Suprapubic skin (tissue), 4 donors: Measurements from ENCODE around the gene RPS6KC1. TPM values are rescaled to one million over a fixed set of nuclear protein-coding genes. Genes with fewer than 3 reads are reported as not detected.

Experiments used
- DNase-seq, 2 donors: peaks; one replicate each; pipeline ENCODE4 v3.0.0-alpha.2; 2019; ENCODE audit warnings: low spot score in 2 of 2
- H3K27ac ChIP-seq: fragments of 200-600 bp; sonication (generic); one replicate; pipeline ENCODE4 v1.5.1; 2019
- H3K27me3 ChIP-seq: fragments of 200-600 bp; sonication (generic); one replicate; pipeline ENCODE4 v1.5.1; 2019
- H3K36me3 ChIP-seq: fragments of 200-600 bp; sonication (generic); one replicate; pipeline ENCODE4 v1.5.1; 2019
- H3K4me1 ChIP-seq: fragments of 200-600 bp; sonication (generic); one replicate; pipeline ENCODE4 v1.5.1; 2019
- H3K4me3 ChIP-seq: fragments of 200-600 bp; sonication (generic); one replicate; pipeline ENCODE4 v1.5.1; 2019; ENCODE audit warnings: mild to moderate bottlenecking
- H3K9me3 ChIP-seq: fragments of 200-600 bp; sonication (generic); one replicate; pipeline ENCODE4 v1.5.1; 2019
- EP300 ChIP-seq: sonication (generic); formaldehyde crosslinking; IDR thresholded peaks from one replicate; pipeline ENCODE4 v1.6.1; 2017; ENCODE audit warnings: antibody characterized with exemption
- POLR2A ChIP-seq, 2 donors: fragments of 450-650 bp; IDR thresholded peaks; one replicate each; pipeline ENCODE4 v1.6.1; 2017; ENCODE audit warnings: antibody characterized with exemption in 2 of 2, mild to moderate bottlenecking in 2 of 2, moderate library complexity in 2 of 2
- POLR2AphosphoS5 ChIP-seq, 3 donors: sonication (generic); formaldehyde crosslinking; IDR thresholded peaks; one replicate each; pipeline ENCODE4 v1.6.1; 2017; ENCODE audit warnings: antibody characterized with exemption in 3 of 3
- WGBS: methylation state at CpG from one replicate; pipeline ENCODE4 v1.1.5; 2018; 5-methylcytosine and 5-hydroxymethylcytosine counted together
- total RNA-seq, 4 donors: library from RNA; depleted of rRNA; stranded (reverse); fragments of >200 nt; gene quantifications; one replicate each; pipeline ENCODE4 v1.1.0, GENCODE V29; 2016
- TF ChIP-seq, protein P1 (sequence below), 2 donors: fragments of 200-600 bp in 1 of 2; fragments of 450-650 bp in 1 of 2; sonication (generic) in 1 of 2; IDR thresholded peaks; one replicate each; pipeline ENCODE4 v1.5.1; 2016 to 2019; ENCODE audit warnings: antibody characterized with exemption in 2 of 2, mild to moderate bottlenecking in 1 of 2, moderate library complexity in 1 of 2

The RPS6KC1 gene
- total RNA-seq, 4 donors from 2014 or later: 9.3 to 18.3 (median 14.2) TPM

DNA sequence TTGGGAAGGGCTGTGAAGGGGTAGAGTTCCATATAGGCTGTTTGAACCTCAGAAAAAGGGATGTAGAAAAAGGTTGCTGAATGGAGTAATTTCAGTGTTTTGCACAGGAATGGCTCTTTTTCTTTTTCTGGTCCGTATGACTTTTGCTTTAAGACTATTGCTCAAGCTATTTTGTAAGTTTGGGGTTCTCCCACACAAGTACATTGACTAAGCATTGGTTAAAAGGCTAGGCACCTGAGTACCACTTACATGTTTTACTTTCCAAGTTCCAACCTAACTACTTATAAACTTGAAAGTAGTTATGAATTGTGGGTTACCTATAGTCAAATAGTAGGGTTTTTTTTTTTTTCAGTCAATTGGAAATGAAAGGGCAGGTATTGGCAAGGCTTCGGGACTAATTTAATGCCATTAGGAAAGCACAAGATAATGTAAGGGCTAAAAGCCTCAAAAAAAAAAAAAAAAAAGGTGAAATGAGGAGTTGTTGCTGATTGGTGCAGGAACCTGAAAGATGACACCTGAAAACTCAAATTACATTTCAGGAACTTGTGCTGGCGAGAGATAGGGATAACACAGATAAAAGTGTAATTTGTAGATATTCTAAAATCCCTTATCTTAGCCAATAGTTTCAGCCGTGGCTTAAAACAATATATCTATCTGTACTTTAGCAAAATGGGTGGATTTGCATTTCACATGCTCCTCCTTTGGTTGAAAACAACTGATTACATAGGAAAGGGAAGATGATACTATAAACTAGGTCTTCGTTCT is 209.5 kb downstream of the RPS6KC1 start:
- no peak for DNase-seq
- Histone ChIP-seq H3K27me3 (no peaks in the 10 kb centered on the region), H3K36me3 (no peaks in the 10 kb centered on the region), H3K9me3 (no peaks in the 10 kb centered on the region), H3K4me3 (no peak overlapping the region), H3K4me1 (no peaks in the 10 kb centered on the region), H3K27ac (no peak overlapping the region)
- WGBS: 70% methylated on average over 5 of the region's 5 CpGs
- no peak for TF ChIP-seq POLR2AphosphoS5 (IDR thresholded peaks at IDR 0.05)
- TF ChIP-seq POLR2A (IDR thresholded peaks at IDR 0.05): no peak
- TF ChIP-seq EP300: no peak
- TF ChIP-seq, protein P1, sequence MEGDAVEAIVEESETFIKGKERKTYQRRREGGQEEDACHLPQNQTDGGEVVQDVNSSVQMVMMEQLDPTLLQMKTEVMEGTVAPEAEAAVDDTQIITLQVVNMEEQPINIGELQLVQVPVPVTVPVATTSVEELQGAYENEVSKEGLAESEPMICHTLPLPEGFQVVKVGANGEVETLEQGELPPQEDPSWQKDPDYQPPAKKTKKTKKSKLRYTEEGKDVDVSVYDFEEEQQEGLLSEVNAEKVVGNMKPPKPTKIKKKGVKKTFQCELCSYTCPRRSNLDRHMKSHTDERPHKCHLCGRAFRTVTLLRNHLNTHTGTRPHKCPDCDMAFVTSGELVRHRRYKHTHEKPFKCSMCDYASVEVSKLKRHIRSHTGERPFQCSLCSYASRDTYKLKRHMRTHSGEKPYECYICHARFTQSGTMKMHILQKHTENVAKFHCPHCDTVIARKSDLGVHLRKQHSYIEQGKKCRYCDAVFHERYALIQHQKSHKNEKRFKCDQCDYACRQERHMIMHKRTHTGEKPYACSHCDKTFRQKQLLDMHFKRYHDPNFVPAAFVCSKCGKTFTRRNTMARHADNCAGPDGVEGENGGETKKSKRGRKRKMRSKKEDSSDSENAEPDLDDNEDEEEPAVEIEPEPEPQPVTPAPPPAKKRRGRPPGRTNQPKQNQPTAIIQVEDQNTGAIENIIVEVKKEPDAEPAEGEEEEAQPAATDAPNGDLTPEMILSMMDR (IDR thresholded peaks at IDR 0.05): no peak

DNA sequence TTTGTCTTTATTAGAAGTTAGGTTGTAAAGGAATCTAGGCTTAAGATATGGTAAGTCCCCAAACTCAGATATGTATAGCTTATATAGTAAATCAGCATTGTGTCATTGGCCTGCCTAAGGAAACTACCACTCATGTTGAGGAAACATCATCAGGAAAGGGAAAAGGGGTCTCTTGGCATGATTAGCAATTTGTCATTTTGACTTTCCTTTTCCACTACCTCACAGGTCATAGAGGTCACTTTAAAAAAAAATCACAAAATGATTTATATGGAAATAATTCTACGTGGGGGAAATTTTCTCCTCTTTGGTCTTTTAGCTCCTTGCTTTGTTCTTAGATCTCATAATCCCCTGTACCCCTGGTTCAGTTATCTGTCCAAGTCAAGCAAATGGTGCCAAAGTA is 213.5 kb downstream of the RPS6KC1 start:
- Histone ChIP-seq H3K4me3 (no peak overlapping the region), H3K27me3 (no peaks in the 10 kb centered on the region), H3K9me3 (no peaks in the 10 kb centered on the region), H3K27ac (no peak overlapping the region), H3K4me1 (no peaks in the 10 kb centered on the region), H3K36me3 (peaks cover 6% of the 10 kb centered on the region)
- no peak for TF ChIP-seq EP300
- TF ChIP-seq POLR2AphosphoS5 (IDR thresholded peaks at IDR 0.05): no peak
- no peak for TF ChIP-seq POLR2A (IDR thresholded peaks at IDR 0.05)
- TF ChIP-seq, protein P1 (IDR thresholded peaks at IDR 0.05): no peak
- no peak for DNase-seq
- 82% methylated on average over 1 of the region's 1 CpG for WGBS

DNA sequence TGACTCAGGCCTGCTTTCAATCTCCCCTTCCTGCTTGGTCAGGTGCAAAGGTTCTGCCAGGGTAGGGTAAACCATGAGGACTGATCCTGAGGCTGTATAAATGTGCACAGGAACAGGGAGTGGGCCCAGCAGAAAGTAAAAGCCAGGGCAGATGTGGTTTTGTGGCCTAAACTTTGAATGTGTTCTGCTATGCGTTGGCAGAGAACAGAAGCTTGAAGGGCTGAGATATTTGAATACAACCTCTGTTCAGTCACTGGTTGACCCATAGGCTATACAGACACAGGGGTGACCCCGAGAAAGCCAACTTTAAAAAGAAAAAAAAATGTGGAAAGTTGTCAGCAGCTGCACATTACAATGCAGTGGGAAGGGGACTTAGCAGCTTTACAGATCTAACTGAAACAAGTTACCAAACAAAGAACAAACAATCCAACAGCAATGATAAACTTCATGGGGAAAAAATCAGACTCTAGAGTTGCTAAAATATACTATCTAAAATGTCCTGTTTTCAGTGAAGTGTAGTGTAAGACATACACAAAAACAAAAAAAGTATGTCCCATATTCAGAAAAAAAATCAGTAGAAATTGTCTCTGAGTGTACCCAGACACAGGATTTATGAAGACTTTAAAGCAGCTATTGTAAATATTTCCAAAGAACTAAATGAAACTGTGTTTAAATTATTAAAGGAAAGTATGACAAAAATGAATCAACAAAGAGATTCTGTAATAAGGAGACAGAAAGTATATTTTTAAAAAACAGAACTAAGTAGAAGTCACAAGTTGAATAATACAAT is 216.1 kb downstream of the RPS6KC1 start:
- 89% methylated on average over 2 of the region's 2 CpGs for WGBS
- no peak for TF ChIP-seq POLR2AphosphoS5 (IDR thresholded peaks at IDR 0.05)
- no peak for TF ChIP-seq POLR2A (IDR thresholded peaks at IDR 0.05)
- TF ChIP-seq, protein P1 (IDR thresholded peaks at IDR 0.05): no peak
- no peak for TF ChIP-seq EP300
- no peaks in the 10 kb centered on the region for H3K27me3 ChIP-seq
- H3K9me3 ChIP-seq: no peaks in the 10 kb centered on the region
- no peaks in the 10 kb centered on the region for H3K4me1 ChIP-seq
- peaks cover 6% of the 10 kb centered on the region for H3K36me3 ChIP-seq
- no peak overlapping the region for H3K27ac ChIP-seq
- H3K4me3 ChIP-seq: no peak overlapping the region
- DNase-seq: no peak

DNA sequence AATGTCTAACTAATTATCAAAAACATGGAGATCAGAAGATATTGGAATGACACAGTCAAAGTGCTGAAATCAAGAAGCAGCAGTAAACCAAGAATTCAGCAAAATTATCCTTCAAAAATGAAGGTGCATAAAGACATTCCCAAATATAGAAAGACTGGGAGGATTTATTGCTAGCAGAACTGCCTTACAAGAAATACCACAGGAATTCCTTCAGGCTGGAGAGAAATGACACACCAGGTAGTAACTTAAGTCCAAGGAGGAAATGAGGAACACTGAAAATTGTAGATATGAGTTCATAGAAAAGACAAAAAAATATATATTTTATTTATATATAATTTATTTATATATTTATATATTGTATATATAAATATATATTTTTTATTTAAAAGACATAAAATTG is 217.2 kb downstream of the RPS6KC1 start:
- no peaks in the 10 kb centered on the region for H3K4me1 ChIP-seq
- H3K27ac ChIP-seq: no peak overlapping the region
- no peaks in the 10 kb centered on the region for H3K9me3 ChIP-seq
- DNase-seq: no peak
- H3K27me3 ChIP-seq: no peaks in the 10 kb centered on the region
- no peak for TF ChIP-seq EP300
- no peak for TF ChIP-seq POLR2A (IDR thresholded peaks at IDR 0.05)
- TF ChIP-seq, protein P1 (IDR thresholded peaks at IDR 0.05): no peak
- no peak for TF ChIP-seq POLR2AphosphoS5 (IDR thresholded peaks at IDR 0.05)
- no peak overlapping the region for H3K4me3 ChIP-seq
- H3K36me3 ChIP-seq: peaks cover 6% of the 10 kb centered on the region

DNA sequence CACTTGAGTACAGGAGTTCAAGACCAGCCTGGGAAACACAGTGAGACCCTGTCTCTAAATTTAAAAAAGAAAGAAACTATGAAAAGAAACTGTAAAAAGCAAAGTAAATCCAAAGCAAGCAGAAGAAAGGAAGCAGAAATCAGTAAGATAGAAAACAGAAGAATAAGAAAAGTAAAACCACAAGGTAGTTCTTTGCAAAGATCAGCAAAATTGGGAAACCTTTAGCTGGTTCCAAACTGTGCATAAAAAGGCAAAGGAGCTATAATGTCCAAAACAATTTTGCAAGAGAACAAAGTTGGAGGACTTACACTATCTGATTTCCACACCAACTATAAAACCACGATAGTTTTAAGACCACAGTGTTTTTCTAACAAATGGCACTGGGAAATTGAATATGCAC is 218.8 kb downstream of the RPS6KC1 start:
- WGBS: 85% methylated on average over 1 of the region's 1 CpG
- Histone ChIP-seq H3K27ac (no peak overlapping the region), H3K27me3 (no peaks in the 10 kb centered on the region), H3K4me1 (no peaks in the 10 kb centered on the region), H3K4me3 (no peak overlapping the region), H3K36me3 (peaks cover 6% of the 10 kb centered on the region), H3K9me3 (no peaks in the 10 kb centered on the region)
- TF ChIP-seq, protein P1 (IDR thresholded peaks at IDR 0.05): no peak
- TF ChIP-seq EP300 (no peak), POLR2AphosphoS5 (IDR thresholded peaks at IDR 0.05) (no peak), POLR2A (IDR thresholded peaks at IDR 0.05) (no peak)
- no peak for DNase-seq
